Pancreas (tissue), 10 donors: ENCODE results near the gene NIPSNAP3A. TPM values are rescaled to one million over a fixed set of nuclear protein-coding genes. Genes with fewer than 3 reads are reported as not detected.
A peak's percentile ranks its signal among the peaks of the same experiment; 100 is the strongest.
"Not testable (repeated sequence)": the region's sequence is repeated elsewhere in the genome, so short reads cannot be mapped to it uniquely, and the experiment has no call there.

Experiments
- ATAC-seq, 4 donors: fragments of 200-7000 bp; cut with Tn5 transposase; one replicate each; pipeline versions ENCODE4 v1.8.0 to v1.9.1; 2020; ENCODE audit warnings: mild to moderate bottlenecking in 4 of 4, moderate library complexity in 4 of 4
- DNase-seq, 6 donors: peaks; one replicate each; pipeline ENCODE4 v3.0.0-alpha.2; 2020
- FAIRE-seq: peaks from 2 replicates; lab custom pipeline; 2012; peaks lifted over from hg19 to GRCh38; lab: Jason Lieb, UNC
- H3K27ac ChIP-seq, 4 donors: fragments of 200-600 bp; sonication (generic); 1 replicate in 3 of 4; 2 replicates in 1 of 4; pipeline versions ENCODE4 v1.5.0 to v1.8.0; 2020
- H3K27me3 ChIP-seq, 4 donors: fragments of 200-600 bp; one replicate each; pipeline ENCODE4 v1.8.0; 2021
- H3K36me3 ChIP-seq, 3 donors: fragments of 200-600 bp; sonication (generic) in 1 of 3; one replicate each; pipeline versions ENCODE4 v1.5.0 to v1.8.0; 2020 to 2021
- H3K4me1 ChIP-seq, 3 donors: fragments of 200-600 bp; one replicate each; pipeline ENCODE4 v1.8.0; 2021
- H3K4me3 ChIP-seq, 4 donors: fragments of 200-600 bp; sonication (generic) in 2 of 4; one replicate each; pipeline versions ENCODE4 v1.5.0 to v1.8.0; 2020 to 2021
- H3K9me3 ChIP-seq, 4 donors: fragments of 200-600 bp; one replicate each; pipeline ENCODE4 v1.8.0; 2021
- CTCF ChIP-seq, 4 donors: fragments of 200-600 bp; sonication (generic) in 3 of 4; IDR thresholded peaks; one replicate each; pipeline versions ENCODE4 v1.5.0 to v1.8.0; 2021; ENCODE audit warnings: antibody characterized with exemption in 4 of 4
- WGBS, 2 donors: extraction: QIAGEN DNeasy Blood & Tissue Kit; methylation state at CpG; one replicate each; pipeline ENCODE4 v1.1.7; 2013; 5-methylcytosine and 5-hydroxymethylcytosine counted together
- intact Hi-C, 3 donors: fragments of 100-400 bp; cut with DNase I; formaldehyde crosslinking; loops; one replicate each; pipeline versions ENCODE4 v1.11.1 to v1.14.2; 2022
- polyA plus RNA-seq, 2 donors: library from polyadenylated mRNA; stranded (reverse); fragments of 200-250 nt; gene quantifications; one replicate each; pipeline ENCODE4 v1.2.3, GENCODE V29; 2013
- total RNA-seq, 6 donors: library from RNA; stranded (reverse); fragmentation: NEBNext Ultra II Directional in 4 of 6; extraction: Animal tissue kit (Norgen Biotek cat#: 25700) in 4 of 6; gene quantifications; one replicate each; pipeline versions ENCODE4 v1.2.1 to v1.2.4, GENCODE V29; 2021 to 2023
- donor health status: healthy with polysubstance abuse.
- donor health status: DM: no; HTN: no; CAD: no; lungs with moderate emphysema.
- donor health status: DM: no; HTN: no; CAD: no.
- donor health status: control.
- donor health status: control.
- donor health status: Bipolar disorder and iron deficiency.
- donor health status: DM: yes; HTN: yes; CAD: no.
- donor health status: DM: no; HTN: no; CAD: no.
- donor health status: DM: no; HTN: no; CAD: no.
- donor health status: DM: yes; HTN: yes; CAD: no.

The NIPSNAP3A gene
- total RNA-seq: 10 to 100 TPM in 2 of 6 donors, 1 to 10 TPM in 4; 4.1 to 13.4 (median 7.3) TPM
- 10 to 100 TPM in 1 of 2 donors, 1 to 10 TPM in 1; 7.4 to 22.9 TPM for polyA plus RNA-seq

- DNase-seq: peak; percentile 79 to 92 (median 85)
- Histone ChIP-seq H3K9me3 (no peaks in the 10 kb centered on the region), H3K4me3 (peak within 1 kb of the TSS; percentile 78 to 80 (median 79)), H3K27ac (peak within 1 kb of the TSS; percentile 80 to 93 (median 86)), H3K4me1 (peaks cover 0 to 15% (median 0%) of the 10 kb centered on the region in 3 donors), H3K27me3 (no peaks in the 10 kb centered on the region), H3K36me3 (no peaks in the 10 kb centered on the region)
- peak; percentile 91 to 96 (median 94) for ATAC-seq
- no peak for TF ChIP-seq CTCF (IDR thresholded peaks at IDR 0.05)
- intact Hi-C loops: no loop called here
- WGBS, 2 donors: 0 to 1% methylated on average over 70 to 71 of the region's 71 CpGs
- FAIRE-seq: no peak
Measured at GRCh38 chr9:104747565-104748358, at the start of gene NIPSNAP3A. Gene NIPSNAP3A, plus strand, starts transcription at chr9:104747683. Its CDS starts 110 bp downstream, at chr9:104747793.

GRCh38 chr9:104700306-104700705 is 47.2 kb upstream of the NIPSNAP3A start:
- no peak for FAIRE-seq
- H3K36me3 ChIP-seq: no peaks in the 10 kb centered on the region
- no peaks in the 10 kb centered on the region for H3K4me1 ChIP-seq
- DNase-seq: no peak
- no peaks in the 10 kb centered on the region for H3K9me3 ChIP-seq
- no peak overlapping the region for H3K4me3 ChIP-seq
- WGBS, 2 donors: 77 to 84% methylated on average over 3 of the region's 3 CpGs
- intact Hi-C loops: no loop called here
- H3K27ac ChIP-seq: no peak overlapping the region
- no peak for ATAC-seq
- H3K27me3 ChIP-seq: no peaks in the 10 kb centered on the region
- no peak for TF ChIP-seq CTCF (IDR thresholded peaks at IDR 0.05)

GRCh38 chr9:104708737-104709136 is 38.7 kb upstream of the NIPSNAP3A start:
- DNase-seq, H3K9me3 ChIP-seq, H3K4me3 ChIP-seq, intact Hi-C loops, FAIRE-seq, H3K27me3 ChIP-seq, ATAC-seq, H3K36me3 ChIP-seq, H3K27ac ChIP-seq, H3K4me1 ChIP-seq: not testable (repeated sequence)
- 42 to 55% methylated on average over 1 of the region's 1 CpG for WGBS, 2 donors

GRCh38 chr9:104711604-104712003 is 35.9 kb upstream of the NIPSNAP3A start:
- no peak overlapping the region for H3K27ac ChIP-seq
- no peak for FAIRE-seq
- no peak overlapping the region for H3K4me3 ChIP-seq
- H3K27me3 ChIP-seq: no peaks in the 10 kb centered on the region
- H3K36me3 ChIP-seq: no peaks in the 10 kb centered on the region
- WGBS, 2 donors: 67 to 70% methylated on average over 4 of the region's 4 CpGs
- TF ChIP-seq CTCF (IDR thresholded peaks at IDR 0.05): no peak
- intact Hi-C loops: no loop called here
- H3K4me1 ChIP-seq: no peaks in the 10 kb centered on the region
- no peaks in the 10 kb centered on the region for H3K9me3 ChIP-seq
- no peak for DNase-seq
- ATAC-seq: no peak

GRCh38 chr9:104725014-104725413 is 22.5 kb upstream of the NIPSNAP3A start:
- FAIRE-seq: no peak
- intact Hi-C loops: no loop called here
- 91 to 94% methylated on average over 5 of the region's 5 CpGs for WGBS, 2 donors

More at GRCh38 chr9:104725014-104725413, 22.5 kb upstream of the NIPSNAP3A start:
- Histone ChIP-seq H3K4me3 (no peak overlapping the region), H3K4me1 (no peaks in the 10 kb centered on the region), H3K36me3 (no peaks in the 10 kb centered on the region), H3K27me3 (no peaks in the 10 kb centered on the region), H3K9me3 (no peaks in the 10 kb centered on the region), H3K27ac (no peak overlapping the region)
- ATAC-seq (no peak), DNase-seq (peak in 1 of 6 donors; percentile 21)
- no peak for TF ChIP-seq CTCF (IDR thresholded peaks at IDR 0.05)
